Left forelimb (tissue), 1 donor: ENCODE data around the gene EHD1.

Experiments
- DNase-seq: peaks from one replicate; pipeline ENCODE4 v3.0.0-alpha.2; 2018; ENCODE audit warnings: low spot score

Gene EHD1

GRCh38 chr11:64909653-64910343 lies 31.4 kb upstream of the EHD1 start:
- DNase-seq: no peak

GRCh38 chr11:64908766-64909165 lies 30.3 kb upstream of the EHD1 start:
- DNase-seq: no peak

GRCh38 chr11:64906314-64906635 lies 27.9 kb upstream of the EHD1 start:
- DNase-seq: no peak

- DNase-seq: no peak
These were observed 27.3 kb upstream of the EHD1 start for GRCh38 chr11:64905516-64906313.

GRCh38 chr11:64903291-64903833 lies 24.9 kb upstream of the EHD1 start:
- DNase-seq: no peak

- no peak for DNase-seq
These were observed 23.9 kb upstream of the EHD1 start for GRCh38 chr11:64902102-64902900.

GRCh38 chr11:64900774-64901173 lies 22.4 kb upstream of the EHD1 start:
- DNase-seq: no peak

- DNase-seq: no peak
These were observed 21.9 kb upstream of the EHD1 start for GRCh38 chr11:64900263-64900678.

- DNase-seq: no peak
These were observed 20.1 kb upstream of the EHD1 start for GRCh38 chr11:64898541-64898940.

- no peak for DNase-seq
These were observed 19.6 kb upstream of the EHD1 start for GRCh38 chr11:64898076-64898445.

GRCh38 chr11:64897381-64898075 lies 19.1 kb upstream of the EHD1 start:
- no peak for DNase-seq

- no peak for DNase-seq
These were observed 18.1 kb upstream of the EHD1 start for GRCh38 chr11:64896448-64897022.

- no peak for DNase-seq
These were observed 16.5 kb upstream of the EHD1 start for GRCh38 chr11:64894812-64895452.

GRCh38 chr11:64894070-64894811 lies 15.8 kb upstream of the EHD1 start:
- DNase-seq: peak; percentile 85

GRCh38 chr11:64893194-64894069 lies 15.0 kb upstream of the EHD1 start:
- no peak for DNase-seq

- no peak for DNase-seq
These were observed 14.4 kb upstream of the EHD1 start for GRCh38 chr11:64892838-64893193.

GRCh38 chr11:64892411-64892831 lies 14.0 kb upstream of the EHD1 start:
- DNase-seq: no peak

GRCh38 chr11:64891880-64892279 lies 13.5 kb upstream of the EHD1 start:
- DNase-seq: no peak

- DNase-seq: no peak
These were observed 12.9 kb upstream of the EHD1 start for GRCh38 chr11:64891215-64891848.
